HFF-Myc (cell line): ENCODE data around the gene B4GALT6.

Experiments used
- DNase-seq: peaks from one replicate; pipeline ENCODE4 v3.0.0-alpha.2; 2011; ENCODE audit warnings: low read depth; ENCODE audit errors: extremely low read depth
- H3K4me3 ChIP-seq: replicated peaks from 2 replicates; pipeline ENCODE4 v1.5.1; 2011; ENCODE audit warnings: low read depth, mild to moderate bottlenecking, control low read depth, low read length
- TF ChIP-seq, protein P1 (sequence below): IDR thresholded peaks from 2 replicates; pipeline ENCODE4 v1.5.1; 2012; ENCODE audit warnings: mild to moderate bottlenecking, low read depth, low read length, control low read depth; ENCODE audit errors: missing control alignments

The B4GALT6 gene

DNA sequence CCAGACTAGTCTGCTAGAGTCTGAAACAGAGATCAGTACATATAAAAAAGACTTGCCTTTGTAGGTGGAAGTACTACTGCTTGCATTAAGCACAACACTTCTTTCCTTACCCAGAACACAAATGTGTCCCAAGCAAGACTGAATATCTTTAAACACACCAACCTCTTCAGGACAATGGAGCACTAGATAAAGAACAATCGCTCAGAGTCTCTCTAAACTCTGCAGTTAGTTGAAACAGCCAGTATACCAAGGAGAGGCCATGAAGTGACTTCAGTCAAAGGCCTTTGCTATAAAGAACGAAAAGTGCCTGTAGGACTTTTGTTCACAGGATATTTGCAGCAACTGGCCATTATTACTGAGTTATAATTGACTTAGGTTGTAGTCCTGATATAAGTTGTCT lies 9.9 kb upstream of the B4GALT6 start:
- no peak for DNase-seq
- TF ChIP-seq, protein P1, sequence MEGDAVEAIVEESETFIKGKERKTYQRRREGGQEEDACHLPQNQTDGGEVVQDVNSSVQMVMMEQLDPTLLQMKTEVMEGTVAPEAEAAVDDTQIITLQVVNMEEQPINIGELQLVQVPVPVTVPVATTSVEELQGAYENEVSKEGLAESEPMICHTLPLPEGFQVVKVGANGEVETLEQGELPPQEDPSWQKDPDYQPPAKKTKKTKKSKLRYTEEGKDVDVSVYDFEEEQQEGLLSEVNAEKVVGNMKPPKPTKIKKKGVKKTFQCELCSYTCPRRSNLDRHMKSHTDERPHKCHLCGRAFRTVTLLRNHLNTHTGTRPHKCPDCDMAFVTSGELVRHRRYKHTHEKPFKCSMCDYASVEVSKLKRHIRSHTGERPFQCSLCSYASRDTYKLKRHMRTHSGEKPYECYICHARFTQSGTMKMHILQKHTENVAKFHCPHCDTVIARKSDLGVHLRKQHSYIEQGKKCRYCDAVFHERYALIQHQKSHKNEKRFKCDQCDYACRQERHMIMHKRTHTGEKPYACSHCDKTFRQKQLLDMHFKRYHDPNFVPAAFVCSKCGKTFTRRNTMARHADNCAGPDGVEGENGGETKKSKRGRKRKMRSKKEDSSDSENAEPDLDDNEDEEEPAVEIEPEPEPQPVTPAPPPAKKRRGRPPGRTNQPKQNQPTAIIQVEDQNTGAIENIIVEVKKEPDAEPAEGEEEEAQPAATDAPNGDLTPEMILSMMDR: no peak
- H3K4me3 ChIP-seq: no peak overlapping the region

DNA sequence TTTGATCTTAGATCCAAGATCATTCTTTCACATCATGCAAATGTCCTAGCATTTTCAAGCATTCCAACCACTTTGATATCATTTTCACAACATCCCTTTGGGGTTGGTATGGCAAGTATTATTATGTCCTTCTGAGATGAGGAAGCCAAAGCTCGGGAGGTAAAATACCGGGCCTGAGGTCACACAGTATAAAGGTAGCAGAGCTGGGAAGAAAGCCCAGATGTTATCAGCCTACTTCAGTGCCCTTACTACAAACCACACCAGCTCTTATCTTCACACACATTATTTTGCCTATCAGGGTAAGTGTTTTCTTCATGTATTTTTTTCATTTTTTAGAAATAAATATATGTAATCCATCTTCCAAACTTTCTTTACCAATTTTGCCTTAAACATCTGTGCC lies 4.2 kb upstream of the B4GALT6 start:
- no peak for DNase-seq
- TF ChIP-seq, protein P1: no peak
- no peak overlapping the region for H3K4me3 ChIP-seq

DNA sequence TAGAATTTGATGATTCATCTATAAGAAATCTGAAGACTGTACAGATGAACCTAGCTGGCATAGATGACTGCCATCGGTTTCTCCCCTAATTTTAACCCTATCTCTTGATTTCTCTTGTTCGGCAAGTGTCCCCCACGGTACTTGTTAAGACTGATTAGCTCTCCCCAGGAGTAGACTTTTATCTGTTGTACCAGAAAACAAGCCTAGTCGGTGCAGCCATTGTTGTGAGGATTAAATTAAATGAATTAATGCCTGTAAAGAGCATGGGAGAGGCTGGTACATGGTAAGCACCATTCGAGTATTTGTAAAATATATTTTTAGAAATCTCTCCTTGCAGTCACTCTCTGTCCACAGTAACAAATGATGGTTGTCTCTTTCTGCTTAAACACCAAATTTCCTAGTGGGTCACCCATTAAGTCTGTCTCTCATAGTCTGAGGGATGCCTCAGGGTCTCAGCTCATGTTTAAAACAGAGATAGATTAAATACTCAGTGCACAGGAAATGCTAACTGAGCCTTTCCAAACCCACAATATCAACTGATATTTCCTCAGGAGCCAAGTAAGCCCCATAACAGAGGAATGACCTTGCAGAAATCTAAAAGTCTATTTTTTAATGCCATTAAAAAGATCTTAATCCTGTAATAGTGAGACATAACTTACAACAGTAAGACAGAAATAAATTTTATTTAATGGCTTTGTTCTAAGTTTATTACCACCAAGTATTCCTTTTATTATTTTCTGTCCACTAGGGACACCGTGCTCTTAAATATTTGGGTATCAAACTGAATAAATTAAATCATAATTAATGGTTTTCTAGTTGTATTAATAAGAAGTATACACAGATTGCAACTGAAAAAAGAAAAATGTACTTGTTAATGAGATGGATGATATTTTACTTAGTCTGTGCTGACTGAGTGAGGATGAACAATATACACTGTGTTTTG lies 2.9 kb upstream of the B4GALT6 start:
- no peak overlapping the region for H3K4me3 ChIP-seq
- no peak for DNase-seq
- TF ChIP-seq, protein P1: no peak

DNA sequence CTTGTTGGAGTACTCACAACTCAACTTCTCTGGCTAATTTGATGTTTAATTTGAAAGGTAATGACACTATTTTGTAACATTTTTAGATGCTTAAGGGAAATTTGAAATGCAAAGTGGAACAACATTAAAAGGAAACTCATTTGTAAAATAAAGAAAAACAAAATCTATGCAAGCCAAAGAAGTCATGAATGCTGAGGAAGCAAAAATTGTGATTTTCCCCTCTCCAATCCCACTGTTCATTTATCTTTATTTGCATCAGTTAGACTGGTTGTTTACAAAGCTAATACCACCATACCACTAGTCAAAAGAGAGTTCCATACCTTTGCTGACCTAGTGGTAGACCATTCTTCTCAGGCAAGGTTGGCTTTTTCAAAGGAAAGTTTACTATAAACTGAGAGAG lies 2.2 kb upstream of the B4GALT6 start:
- TF ChIP-seq, protein P1: no peak
- no peak overlapping the region for H3K4me3 ChIP-seq
- no peak for DNase-seq

DNA sequence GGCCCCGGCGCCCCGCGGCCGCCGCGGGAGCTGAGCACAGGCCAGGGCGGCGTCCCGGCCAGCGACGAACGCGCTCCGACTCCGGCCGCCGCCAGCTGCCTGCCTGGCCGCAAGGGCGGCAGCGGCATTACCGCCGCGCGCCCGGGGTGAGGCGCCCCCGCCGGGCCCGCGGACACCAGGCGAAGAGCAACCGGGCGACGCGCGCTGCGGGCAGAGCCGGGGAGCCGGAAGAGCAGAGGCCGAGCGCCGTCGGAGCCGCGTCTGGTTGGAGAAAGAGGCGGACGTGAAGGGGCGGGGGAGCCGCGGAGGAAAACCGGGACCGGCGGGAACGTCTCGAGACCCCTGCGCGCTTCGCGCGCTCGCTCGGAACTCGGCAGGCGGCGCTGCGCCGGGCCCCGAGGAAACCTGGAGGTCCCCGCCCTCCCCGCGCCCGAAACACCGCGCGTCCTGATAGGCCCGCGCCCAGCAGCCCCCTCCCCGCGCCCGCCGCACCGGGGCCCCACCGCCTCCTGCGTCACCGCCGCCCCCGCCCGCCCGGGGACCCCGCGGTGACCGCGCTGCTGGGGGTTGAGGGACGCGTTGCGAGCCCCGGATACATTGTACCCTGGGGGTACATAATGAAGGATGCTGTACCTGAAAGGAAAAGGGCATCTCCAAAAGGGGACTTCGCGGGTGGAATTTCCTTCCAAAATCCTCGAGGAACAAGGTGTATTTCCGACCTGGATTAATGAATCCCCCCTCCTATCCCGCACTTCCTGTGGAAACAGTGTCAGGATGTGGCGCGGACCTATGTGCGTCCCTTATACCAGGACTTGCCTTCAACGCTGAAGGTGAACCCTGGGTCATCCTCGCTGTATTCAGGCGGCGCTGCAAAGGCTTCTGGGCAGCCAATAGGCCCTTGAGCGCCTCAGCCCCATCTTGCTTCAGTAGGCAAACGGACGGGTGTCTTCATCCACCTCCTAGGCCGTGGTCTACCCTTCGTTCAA lies 1.0 kb upstream of the B4GALT6 start:
- peak overlapping the region; percentile 29 for H3K4me3 ChIP-seq
- no peak for DNase-seq
- TF ChIP-seq, protein P1: no peak

DNA sequence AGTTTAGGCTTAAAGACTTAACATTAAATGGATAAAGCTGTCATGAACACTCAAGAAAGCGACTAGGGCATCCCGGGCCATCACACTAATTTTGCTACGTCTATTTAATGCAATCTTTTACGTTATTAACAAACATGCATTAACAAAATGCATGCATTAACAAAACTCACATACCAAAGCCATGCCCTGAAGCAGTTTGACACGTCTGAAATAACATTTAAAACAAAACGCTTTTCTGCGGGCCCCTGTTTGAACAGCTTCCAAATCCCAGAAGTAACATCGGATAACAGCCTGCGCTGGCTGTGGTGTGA lies 458 bp downstream of the B4GALT6 start:
- DNase-seq: no peak
- H3K4me3 ChIP-seq: peak overlapping the region; percentile 33
- TF ChIP-seq, protein P1: no peak
